T follicular helper cell (primary cell): ENCODE measurements around the gene KRTAP1-4.
"Not testable (repeated sequence)": the region's sequence is repeated elsewhere in the genome, so short reads cannot be mapped to it uniquely, and the experiment has no call there.

Source experiments
- DNase-seq: peaks from one replicate; pipeline ENCODE4 v3.0.0-alpha.2; 2020; ENCODE audit warnings: low read depth
- total RNA-seq, 2 experiments: gene quantifications; one replicate each; lab custom pipeline; 2026; lab: John Stamatoyannopoulos, UW

Gene KRTAP1-4, protein sequence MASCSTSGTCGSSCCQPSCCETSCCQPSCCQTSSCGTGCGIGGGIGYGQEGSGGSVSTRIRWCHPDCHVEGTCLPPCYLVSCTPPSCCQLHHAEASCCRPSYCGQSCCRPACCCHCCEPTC
- 0 reads per million in 2 experiments for total RNA-seq

DNA sequence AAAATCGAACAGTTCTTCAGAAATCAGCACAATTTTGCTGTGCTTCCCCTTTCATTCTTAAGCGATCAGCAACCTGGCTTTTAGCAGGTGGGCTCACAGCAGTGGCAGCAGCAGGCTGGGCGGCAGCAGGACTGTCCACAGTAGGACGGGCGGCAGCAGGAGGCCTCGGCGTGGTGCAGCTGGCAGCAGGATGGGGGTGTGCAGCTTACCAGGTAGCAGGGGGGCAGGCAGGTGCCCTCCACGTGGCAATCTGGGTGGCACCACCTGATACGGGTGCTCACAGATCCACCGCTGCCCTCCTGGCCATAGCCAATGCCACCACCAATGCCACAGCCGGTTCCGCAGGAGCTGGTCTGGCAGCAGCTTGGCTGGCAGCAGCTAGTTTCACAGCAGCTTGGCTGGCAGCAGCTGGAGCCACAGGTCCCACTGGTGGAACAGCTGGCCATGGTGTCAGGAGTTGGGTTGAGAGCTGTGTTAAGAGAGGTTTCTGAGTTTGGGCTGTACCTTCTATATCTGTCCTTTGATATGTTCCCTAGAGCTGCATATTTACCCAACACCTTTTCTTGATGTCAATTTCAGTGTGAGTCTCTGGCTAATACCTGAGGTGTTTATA, at the start of gene KRTAP1-4:
TSS of gene KRTAP1-4 (minus strand) at position 563 of the 613 bp plus-strand sequence. CDS start at position 446, 117 bp downstream.
- DNase-seq: no peak

DNA sequence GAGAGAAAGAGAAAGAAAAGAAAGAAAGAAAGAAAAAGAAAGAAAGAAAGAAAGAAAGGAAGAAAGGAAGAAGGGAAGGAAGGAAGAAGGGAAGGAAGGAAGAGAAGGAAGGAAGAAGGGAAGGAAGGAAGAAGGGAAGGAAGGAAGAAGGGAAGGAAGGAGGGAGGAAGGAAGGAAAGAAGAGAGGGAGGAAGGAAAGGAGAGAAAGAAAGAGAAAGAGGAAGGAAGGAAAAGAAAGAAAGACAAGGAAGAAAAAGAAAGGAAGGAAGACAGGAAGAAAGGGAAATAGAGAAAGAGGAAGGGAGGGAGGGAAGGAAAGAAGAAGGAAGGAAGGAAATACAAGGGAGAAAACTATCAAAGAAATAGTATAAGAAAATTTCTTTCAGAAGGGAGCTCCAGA, 46.8 kb upstream of the KRTAP1-4 start:
- no peak for DNase-seq

DNA sequence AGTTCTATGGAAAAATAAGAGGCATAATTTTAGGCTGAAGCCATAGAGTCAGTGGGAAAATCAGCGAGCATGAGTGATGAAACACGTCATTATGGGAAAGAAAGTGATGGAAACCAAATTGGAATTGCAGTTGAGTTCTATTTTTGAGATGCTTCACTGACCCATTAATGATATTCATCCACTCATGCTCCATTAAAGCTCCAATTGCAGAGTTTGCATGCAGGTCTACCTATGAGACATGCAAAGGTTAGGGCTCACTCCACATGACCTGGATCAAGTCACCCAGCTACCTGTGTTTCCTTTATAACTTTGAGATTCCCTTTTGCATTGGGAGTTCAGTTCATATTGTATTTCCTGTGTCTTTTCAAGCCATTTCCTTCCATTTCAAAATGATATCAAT, 43.7 kb upstream of the KRTAP1-4 start:
- DNase-seq: no peak

DNA sequence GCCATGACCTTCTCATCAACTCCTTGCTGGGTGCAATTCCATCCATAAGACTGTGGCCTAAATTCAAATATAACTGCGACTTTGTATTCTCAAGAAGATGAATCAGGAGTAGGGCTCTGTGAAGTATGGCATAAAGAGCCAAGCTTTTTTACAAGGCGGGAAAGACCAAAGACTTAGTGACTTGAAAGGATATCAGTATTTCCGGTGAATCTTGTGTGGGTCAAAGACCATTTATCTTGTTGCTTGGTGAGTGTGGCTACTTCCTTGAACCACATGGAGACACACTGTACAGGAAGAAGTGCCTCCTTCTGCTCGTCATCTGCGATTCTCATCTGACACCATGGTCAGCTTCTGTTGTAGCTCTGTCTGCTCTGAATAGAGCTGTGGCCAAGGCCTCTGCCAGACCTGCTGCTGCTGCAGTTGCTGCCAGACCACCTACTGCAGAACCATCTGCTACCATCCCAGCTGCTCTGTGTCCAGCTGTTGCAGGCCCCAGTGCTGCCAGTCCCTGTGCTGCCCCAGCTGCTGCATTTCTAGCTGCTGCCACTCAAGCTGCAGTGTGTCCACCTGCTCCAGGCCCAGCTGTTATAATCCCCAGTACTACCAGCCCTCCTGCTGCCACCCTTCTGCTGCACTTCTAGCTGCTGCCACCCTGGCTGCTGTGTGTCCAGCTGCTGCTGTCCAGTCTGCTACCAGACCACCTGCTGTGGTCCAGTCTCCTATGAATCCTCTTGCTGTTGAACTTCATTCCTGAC, 41.8 kb upstream of the KRTAP1-4 start:
- no peak for DNase-seq

DNA sequence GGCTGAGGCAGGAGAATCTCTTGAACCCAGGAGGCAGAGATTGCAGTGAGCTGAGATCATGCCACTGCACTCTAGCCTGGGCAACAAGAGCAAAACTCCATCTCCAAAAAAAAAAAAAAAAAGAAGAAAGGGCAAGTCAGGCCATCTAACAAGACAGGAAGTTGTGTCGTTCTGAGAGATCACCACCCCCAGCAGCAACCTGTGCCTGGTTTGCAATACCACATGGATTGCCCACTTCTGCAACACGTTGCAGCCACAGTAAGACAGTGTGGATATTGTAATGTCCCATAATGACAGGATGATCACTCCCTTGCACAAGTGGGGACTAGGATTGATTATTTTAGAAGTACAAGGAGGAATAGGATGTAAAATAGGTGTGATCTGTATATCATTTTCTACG, 39.0 kb upstream of the KRTAP1-4 start:
- DNase-seq: no peak

DNA sequence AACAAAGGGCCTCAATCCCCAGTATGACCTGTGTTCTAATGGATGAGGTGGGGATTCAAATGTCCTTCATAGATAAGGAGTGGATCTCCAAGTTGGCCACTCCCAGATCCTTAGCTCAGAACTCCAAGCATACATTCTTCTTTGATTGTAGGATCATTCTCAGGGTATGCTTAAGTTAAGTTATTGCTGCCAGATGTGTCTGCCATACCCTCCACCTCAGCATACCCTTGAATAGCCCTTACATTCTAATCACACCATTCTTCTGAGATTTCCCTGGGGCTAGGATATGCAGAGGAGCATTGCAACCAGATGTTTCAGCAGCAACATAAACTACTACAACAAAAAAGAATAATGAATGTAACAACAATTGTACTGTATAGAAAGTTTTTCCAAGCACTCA, 37.3 kb upstream of the KRTAP1-4 start:
- no peak for DNase-seq

DNA sequence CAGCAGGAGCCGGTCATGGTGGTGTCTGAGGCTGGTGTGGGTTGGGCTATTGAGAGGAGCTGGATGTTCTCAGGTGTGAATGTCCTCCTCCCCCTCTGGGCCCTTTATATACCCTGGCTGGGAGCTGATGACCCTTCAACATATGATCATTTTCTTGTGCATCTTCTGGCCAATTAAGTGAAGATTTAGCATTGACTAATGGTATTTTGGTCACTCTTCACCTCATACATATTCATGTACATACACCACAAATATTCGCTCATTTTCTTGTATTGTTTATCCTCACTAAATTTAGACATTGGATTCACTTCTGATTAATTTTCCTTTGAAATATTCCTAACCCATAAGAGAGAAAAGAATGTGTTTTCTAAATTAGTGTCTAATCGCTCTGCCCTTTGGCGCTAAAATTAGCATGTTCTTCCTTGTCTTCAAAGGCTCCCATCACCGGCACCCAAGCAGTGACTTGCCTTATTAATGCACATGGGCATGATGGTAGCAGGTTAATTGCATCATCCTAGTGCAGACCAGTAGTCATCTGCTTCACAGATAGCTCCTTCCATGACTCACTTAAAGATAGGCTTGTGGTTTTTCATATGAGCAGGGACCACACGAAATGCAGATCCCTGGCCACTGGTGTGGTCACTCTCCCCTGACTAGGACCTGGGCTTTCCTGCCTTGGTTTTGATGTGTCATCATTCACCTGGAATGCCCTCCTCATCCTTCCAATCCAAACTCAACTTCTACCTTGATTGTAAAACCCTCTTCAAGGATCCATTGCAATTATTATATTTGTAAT, 36.0 kb upstream of the KRTAP1-4 start, which contains the start of gene KRTAP2-4:
TSS of gene KRTAP2-4 (minus strand) at position 51 of the 796 bp plus-strand sequence. CDS start at position 17, 34 bp downstream.
- no peak for DNase-seq

DNA sequence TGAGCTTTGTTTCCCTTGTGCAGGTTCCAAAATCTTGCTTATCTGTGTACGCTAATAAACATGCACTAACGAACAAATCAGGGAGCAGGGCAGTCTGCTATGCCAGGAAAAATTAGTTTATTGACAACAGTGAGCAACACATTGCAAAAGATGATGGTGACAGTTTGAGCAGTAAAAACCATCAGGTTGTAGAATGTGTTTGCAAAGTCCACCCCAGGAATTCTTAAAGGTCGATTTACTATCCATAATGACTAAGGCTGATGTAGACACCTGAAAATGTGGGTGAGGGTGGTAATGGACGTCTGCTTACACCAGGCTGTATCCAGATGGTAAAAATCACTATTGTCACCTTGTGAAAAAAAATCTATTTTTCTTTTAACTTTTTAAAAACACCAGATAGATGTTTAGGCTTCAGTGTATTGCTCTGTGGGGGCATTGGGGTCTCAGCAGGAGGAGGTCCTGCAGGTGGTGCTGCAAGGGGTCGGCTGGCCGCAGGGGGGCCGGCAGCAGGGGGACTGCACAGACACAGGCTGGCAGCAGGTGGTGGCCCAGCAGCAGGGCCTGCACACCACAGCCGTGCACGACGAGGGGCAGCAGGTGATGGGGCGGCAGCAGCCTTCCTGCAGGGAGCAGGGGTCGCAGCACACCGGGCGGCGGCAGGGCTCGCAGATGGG, 35.2 kb upstream of the KRTAP1-4 start:
- not testable (repeated sequence) for DNase-seq

DNA sequence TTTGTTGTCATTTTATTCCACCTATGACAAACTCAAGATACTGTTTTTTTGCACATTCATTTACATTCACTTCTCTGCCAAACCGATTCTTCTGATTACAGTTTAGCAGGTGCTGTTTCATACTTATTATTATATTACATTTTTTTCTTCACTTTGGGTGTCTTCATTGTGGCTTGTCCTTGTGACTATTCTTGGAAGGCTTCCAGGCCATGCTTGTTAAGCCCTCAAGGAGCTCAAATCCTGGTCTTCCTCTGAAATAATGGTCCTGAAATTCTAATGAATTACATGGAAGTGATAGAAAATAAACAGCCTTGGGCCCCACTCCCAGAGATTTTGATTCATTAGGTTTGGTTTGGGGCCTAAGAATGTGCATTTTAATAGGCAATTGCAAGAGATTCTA, 34.3 kb upstream of the KRTAP1-4 start:
- no peak for DNase-seq

DNA sequence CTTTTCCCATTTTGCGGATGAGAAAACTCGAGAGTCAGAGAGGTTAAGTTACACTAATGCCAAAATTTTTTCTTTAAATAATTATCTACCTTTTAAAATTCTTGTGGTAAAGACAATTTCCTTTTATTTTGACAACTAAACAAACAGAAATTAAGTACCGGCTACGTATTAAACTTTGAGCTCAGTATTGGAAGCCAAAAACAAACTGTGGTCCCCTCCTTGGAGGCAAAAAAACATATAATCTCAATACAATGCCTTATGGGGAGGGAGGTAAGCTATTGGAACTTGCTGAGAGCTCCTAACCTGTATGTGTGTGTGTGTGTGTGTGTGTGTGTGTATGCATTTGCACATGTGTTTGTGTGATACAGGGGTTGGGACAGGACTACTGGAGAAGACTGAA, 33.5 kb upstream of the KRTAP1-4 start:
- DNase-seq: no peak

DNA sequence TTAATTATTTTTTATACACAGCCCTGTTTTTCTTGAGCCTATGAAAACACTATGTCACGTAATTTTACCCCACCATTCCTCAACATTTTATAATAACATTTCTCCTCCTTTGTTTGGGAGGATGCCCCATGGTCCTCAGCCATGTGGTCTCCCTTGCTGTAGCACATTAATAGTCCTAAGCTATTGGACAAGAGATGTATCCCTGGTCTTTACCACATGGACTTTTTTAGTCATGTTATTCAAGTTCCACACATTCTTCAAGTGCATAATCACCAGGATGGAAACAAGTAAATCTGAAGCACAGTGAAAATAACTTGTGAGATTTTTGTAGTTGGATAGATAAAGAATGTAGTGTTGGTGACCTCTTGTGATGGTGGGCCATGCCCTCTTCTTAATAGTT, 32.0 kb upstream of the KRTAP1-4 start:
- DNase-seq: no peak

DNA sequence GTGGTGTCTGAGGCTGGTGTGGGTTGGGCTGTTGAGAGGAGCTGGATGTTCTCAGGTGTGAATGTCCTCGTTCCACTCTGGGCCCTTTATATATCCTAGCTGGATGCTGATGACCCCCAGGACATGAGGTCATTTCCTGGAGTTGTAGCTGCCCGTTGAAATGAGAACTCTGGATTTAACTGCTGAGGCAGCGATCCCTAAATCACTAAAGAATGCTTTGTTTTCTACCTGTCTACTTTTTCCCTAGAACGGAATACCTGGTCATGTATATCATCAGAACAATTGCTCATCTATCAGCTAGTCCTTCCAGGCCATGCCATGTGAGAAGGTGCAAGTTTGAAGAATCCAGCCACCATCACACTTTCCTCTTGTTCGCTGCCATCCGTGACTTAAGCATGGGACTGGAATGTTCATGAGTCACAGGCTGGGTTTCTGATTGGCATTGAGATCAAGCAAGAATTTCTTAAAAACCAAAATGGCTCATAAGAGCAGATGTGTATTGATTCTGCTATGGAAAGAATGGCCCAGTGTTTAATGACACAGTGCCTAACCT, 30.1 kb upstream of the KRTAP1-4 start, which contains the start of gene KRTAP2-3:
TSS of gene KRTAP2-3 (minus strand) at position 63 of the 553 bp plus-strand sequence. CDS start 64 bp downstream, outside the sequence.
- DNase-seq: no peak

DNA sequence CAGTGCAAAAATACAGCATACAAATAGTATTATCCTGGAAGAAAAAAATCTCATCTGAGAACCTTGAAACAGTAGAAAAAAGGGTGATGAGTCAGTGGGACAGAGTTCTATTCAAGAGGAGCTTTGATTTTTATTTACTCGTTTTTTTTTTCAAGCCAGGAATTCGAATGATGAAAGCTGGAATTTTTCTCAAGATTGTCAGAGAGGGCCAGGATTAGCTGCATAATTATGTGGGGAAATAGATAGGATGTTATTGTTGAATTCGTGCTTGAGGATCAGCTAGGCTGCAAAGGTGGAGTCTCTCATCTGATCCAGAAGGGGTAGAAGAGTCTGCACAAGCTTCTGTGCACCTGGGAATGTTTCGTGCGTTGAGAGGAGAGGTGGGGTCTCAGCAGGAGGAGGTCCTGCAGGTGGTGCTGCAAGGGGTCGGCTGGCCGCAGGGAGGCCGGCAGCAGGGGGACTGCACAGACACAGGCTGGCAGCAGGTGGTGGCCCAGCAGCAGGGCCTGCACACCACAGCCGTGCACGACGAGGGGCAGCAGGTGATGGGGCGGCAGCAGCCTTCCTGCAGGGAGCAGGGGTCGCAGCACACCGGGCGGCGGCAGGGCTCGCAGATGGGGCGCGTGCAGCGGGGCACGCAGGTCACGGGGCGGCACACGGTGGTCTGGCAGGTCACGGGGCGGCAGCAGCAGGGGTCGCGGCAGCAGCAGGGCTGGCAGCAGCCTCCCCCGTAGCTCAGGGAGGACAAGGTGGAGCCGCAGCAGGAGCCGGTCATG, 29.5 kb upstream of the KRTAP1-4 start:
- DNase-seq: not testable (repeated sequence)

DNA sequence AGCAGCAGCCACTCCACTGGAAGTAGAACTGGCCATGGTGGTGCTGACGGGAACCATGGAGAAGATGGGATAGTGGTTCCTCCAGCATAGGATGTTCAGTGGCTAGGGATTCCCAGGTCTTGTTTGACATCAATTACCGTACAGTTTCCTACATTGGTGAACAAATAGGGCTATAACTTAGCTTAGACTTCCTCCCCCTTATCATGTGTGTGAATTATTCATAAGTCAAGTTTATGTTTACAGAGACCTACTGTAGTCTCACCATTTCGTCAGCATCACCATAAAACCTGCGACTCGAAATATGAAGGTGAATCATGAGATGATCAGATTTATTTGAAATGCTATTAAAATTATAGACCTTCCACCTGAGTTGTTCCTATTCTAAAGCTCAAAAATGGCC, 28.7 kb upstream of the KRTAP1-4 start:
- no peak for DNase-seq

DNA sequence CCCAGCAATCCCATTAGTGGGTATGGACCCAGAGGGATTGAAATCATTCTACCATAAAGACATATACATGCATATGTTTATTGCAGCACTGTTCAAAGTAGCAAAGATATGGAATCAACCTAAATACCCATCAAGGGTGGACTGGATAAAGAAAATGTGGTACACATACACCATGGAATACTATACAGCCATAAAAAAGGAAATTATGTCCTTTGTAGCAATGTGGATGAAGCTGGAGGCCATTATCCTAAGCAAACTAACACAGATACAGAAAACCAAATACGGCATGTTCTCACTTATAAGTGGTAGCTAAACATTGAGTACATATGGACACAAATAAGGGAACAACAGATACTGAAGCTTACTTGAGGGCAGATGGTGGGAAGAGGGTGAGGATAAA, 27.6 kb upstream of the KRTAP1-4 start:
- DNase-seq: no peak

DNA sequence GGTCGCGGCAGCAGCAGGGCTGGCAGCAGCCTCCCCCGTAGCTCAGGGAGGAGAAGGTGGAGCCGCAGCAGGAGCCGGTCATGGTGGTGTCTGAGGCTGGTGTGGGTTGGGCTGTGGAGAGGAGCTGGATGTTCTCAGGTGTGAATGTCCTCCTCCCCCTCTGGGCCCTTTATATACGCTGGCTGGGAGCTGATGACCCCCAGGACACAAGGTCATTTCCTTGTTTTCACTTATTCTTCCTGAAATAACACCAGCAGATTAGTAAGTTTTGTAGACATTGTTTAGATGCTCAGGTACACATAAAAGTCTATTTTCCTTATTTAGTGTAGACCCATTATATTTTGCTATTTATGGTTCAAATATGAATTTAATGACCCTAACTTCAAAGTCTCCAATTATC, 25.1 kb upstream of the KRTAP1-4 start, which contains the start of gene KRTAP2-2:
TSS of gene KRTAP2-2 (minus strand) at position 101 of the 400 bp plus-strand sequence. CDS start at position 82, 19 bp downstream.
- not testable (repeated sequence) for DNase-seq

DNA sequence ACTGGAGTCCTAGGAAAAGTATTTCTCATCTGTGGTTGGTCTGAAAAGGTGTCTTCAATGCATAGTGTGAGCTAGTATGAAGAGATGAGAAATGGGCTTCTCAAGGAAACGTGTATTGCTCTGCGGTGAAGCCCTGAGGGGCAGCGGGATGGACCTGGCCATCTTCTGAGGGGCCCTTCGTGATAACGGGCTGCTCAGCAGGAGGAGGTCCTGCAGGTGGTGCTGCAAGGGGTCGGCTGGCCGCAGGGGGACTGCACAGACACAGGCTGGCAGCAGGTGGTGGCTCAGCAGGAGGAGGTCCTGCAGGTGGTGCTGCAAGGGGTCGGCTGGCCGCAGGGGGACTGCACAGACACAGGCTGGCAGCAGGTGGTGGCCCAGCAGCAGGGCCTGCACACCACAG, 24.6 kb upstream of the KRTAP1-4 start:
- DNase-seq: not testable (repeated sequence)

DNA sequence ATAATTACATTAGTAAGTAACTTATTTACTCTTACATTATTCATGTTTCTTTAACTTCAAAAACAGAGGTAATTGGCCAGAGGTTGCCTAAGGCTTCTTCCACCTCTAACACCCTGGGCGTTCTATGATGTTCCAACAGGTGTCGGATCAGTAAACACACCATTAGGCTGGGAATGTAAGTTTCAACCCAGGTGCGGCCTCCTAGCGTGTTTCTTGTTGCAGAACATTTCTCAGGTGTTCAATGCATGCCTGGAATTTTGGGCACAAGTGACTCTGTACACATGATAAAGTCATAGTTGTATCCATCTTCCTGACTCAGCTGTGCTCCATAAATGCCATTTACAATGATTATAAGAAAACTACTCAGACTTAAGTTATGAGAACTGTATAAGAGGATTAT, 24.0 kb upstream of the KRTAP1-4 start:
- DNase-seq: no peak

DNA sequence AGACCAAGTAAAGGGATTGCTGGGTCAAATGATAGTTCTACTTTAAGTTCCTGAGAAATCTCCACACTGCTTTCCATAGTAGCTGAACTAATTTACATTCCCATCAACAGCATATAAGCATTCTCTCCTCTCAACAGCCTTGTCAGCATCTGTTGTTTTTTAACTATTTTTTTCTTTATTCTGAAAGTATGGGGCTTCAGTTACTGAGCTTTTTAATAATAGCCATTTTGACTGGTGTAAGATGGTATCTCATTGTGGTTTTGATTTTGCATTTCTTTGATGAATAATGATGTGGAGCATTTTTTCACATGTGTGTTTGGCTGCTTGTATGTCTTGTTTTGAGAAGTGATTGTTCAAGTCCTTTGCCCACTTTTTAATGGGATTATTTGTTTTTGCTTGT, 22.6 kb upstream of the KRTAP1-4 start:
- no peak for DNase-seq

DNA sequence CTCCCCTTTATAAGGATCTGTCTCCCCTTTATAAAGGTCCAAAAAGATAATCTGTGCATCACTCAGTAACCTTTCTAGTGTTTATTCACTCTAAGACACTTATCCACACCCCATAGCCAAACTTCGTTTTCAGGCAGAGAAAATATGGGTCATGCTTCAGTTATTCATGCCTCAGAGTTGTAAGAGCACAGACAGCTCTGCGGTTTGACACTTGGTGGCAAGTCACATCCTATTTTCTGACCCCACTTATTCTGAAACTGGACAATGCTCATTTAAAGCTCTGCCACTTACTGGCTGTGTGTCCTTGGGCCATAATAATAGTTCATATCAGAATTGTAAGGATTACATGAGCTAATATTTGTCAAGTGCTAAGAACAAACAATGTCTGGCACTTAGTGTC, 19.1 kb upstream of the KRTAP1-4 start:
- DNase-seq: no peak
